Psoas muscle (tissue), 8 donors: Measurements from ENCODE around the gene OLAH. TPM values are rescaled to one million over a fixed set of nuclear protein-coding genes. Genes with fewer than 3 reads are reported as not detected.

Experiments used
- ATAC-seq, 4 donors: fragments of 200-7000 bp; cut with Tn5 transposase; one replicate each; pipeline ENCODE4 v1.9.1; 2020; ENCODE audit warnings: moderate library complexity in 3 of 4, mild to moderate bottlenecking in 2 of 4
- DNase-seq, 2 donors: peaks; one replicate each; pipeline ENCODE4 v3.0.0-alpha.2; 2020
- H3K27ac ChIP-seq: fragments of 200-600 bp; one replicate; pipeline ENCODE4 v1.8.0; 2022
- H3K27me3 ChIP-seq, 3 donors: fragments of 200-600 bp in 1 of 3; one replicate each; pipeline versions ENCODE4 v1.6.1 to v1.8.0; 2013 to 2022; ENCODE audit warnings: low read length in 2 of 3, mild to moderate bottlenecking in 2 of 3, moderate library complexity in 1 of 3; ENCODE audit not compliant: insufficient read depth in 3 of 3
- H3K36me3 ChIP-seq, 2 donors: fragments of 200-600 bp in 1 of 2; one replicate each; pipeline versions ENCODE4 v1.6.1 to v1.8.0; 2013 to 2022; ENCODE audit warnings: low read depth in 1 of 2, mild to moderate bottlenecking in 1 of 2, moderate library complexity in 1 of 2; ENCODE audit not compliant: insufficient read depth in 1 of 2
- H3K4me1 ChIP-seq: fragments of 200-600 bp; one replicate; pipeline ENCODE4 v1.8.0; 2022
- H3K4me3 ChIP-seq: fragments of 200-600 bp; one replicate; pipeline ENCODE4 v1.8.0; 2022; ENCODE audit warnings: mild to moderate bottlenecking
- H3K9me3 ChIP-seq: fragments of 200-600 bp; one replicate; pipeline ENCODE4 v1.8.0; 2022
- CTCF ChIP-seq: fragments of 200-600 bp; IDR thresholded peaks from one replicate; pipeline ENCODE4 v1.8.0; 2022; ENCODE audit warnings: antibody characterized with exemption
- WGBS, 3 donors: extraction: QIAGEN DNeasy Blood & Tissue Kit; methylation state at CpG; one replicate each; pipeline versions ENCODE4 v1.1.6 to v1.1.7; 2013; 5-methylcytosine and 5-hydroxymethylcytosine counted together
- intact Hi-C, 2 donors: fragments of 100-400 bp; cut with DNase I; formaldehyde crosslinking; loops; one replicate each; pipeline versions ENCODE4 v1.11.0 to v1.14.2; 2022
- polyA plus RNA-seq, 3 donors: library from polyadenylated mRNA; stranded (reverse); fragments of 200-250 nt; gene quantifications; one replicate each; pipeline ENCODE4 v1.2.3, GENCODE V29; 2013
- total RNA-seq, 4 donors: library from RNA; stranded (reverse); fragmentation: NEBNext Ultra II Directional in 2 of 4; extraction: Animal tissue kit (Norgen Biotek cat#: 25700) in 2 of 4; gene quantifications; one replicate each; pipeline versions ENCODE4 v1.2.1 to v1.2.4, GENCODE V29; 2021 to 2023
- donor health status: healthy with polysubstance abuse.
- donor health status: DM: no; HTN: no; CAD: no; lungs with moderate emphysema.
- donor health status: Bipolar disorder and iron deficiency.
- donor health status: healthy.
- donor health status: DM: yes; HTN: yes; CAD: no.
- donor health status: DM: no; HTN: no; CAD: no.
- donor health status: DM: no; HTN: no; CAD: no.
- donor health status: DM: yes; HTN: yes; CAD: no.

Gene OLAH
- total and polyA plus RNA-seq, 7 donors, result 0.25 to 0.99 (median 0.34) TPM; not detected in 3

- WGBS, 3 donors, result 91 to 97% (median 93%) methylated on average over 5 of the region's 5 CpGs
- Histone ChIP-seq H3K36me3 (peaks cover 8 to 62% of the 10 kb centered on the region in 2 donors), H3K4me1 (no peaks in the 10 kb centered on the region), H3K27me3 (no peaks in the 10 kb centered on the region), H3K27ac (no peak overlapping the region), H3K9me3 (no peaks in the 10 kb centered on the region), H3K4me3 (no peak overlapping the region)
- intact Hi-C loops, result no loop called here
- no peak for ATAC-seq
- no peak for TF ChIP-seq CTCF
- DNase-seq, result no peak
These were observed 76.8 kb downstream of the OLAH start for GRCh38 chr10:15120523-15120922.

GRCh38 chr10:15121707-15122106 is 78.0 kb downstream of the OLAH start:
- WGBS, 3 donors, result 97 to 100% (median 100%) methylated on average over 1 of the region's 1 CpG
- peaks cover 11 to 74% of the 10 kb centered on the region in 2 donors for H3K36me3 ChIP-seq
- DNase-seq, result no peak
- ATAC-seq, result no peak
- intact Hi-C loops, result no loop called here
- no peak overlapping the region for H3K4me3 ChIP-seq
- no peak overlapping the region for H3K27ac ChIP-seq
- H3K27me3 ChIP-seq, result no peaks in the 10 kb centered on the region
- TF ChIP-seq CTCF, result no peak
- no peaks in the 10 kb centered on the region for H3K4me1 ChIP-seq
- no peaks in the 10 kb centered on the region for H3K9me3 ChIP-seq

- WGBS, 3 donors, result 90 to 92% (median 90%) methylated on average over 9 of the region's 9 CpGs
- Histone ChIP-seq H3K4me3 (no peak overlapping the region), H3K27ac (no peak overlapping the region), H3K9me3 (no peaks in the 10 kb centered on the region), H3K27me3 (no peaks in the 10 kb centered on the region), H3K36me3 (peaks cover 11 to 76% of the 10 kb centered on the region in 2 donors), H3K4me1 (no peaks in the 10 kb centered on the region)
- intact Hi-C loops, result no loop called here
- DNase-seq (no peak), ATAC-seq (no peak)
- no peak for TF ChIP-seq CTCF
These were observed 78.8 kb downstream of the OLAH start for GRCh38 chr10:15122477-15123030.

Other genes with a start within 250 kb of the OLAH start
- gene CDNF, start 205.9 kb upstream of the OLAH start, total RNA-seq, result 10 to 100 TPM; 15.4 to 23.5 (median 18.9) TPM
- 10 to 100 TPM in 2 of 3 donors, 1 to 10 TPM in 1; 4.9 to 19.3 (median 11.7) TPM for gene CDNF, start 205.9 kb upstream of the OLAH start, polyA plus RNA-seq
- 10 to 100 TPM in 3 of 4 donors, 1 to 10 TPM in 1; 5.5 to 20.8 (median 14.0) TPM for gene HSPA14, start 205.6 kb upstream of the OLAH start, total RNA-seq
- 10 to 100 TPM; 11.9 to 29.8 (median 15.4) TPM for gene HSPA14, start 205.6 kb upstream of the OLAH start, polyA plus RNA-seq
- 1 to 10 TPM; 4.0 to 7.0 (median 5.8) TPM for gene MSANTD7, start 205.6 kb upstream of the OLAH start, total RNA-seq
- 1 to 10 TPM; 3.4 to 9.7 (median 5.8) TPM for gene MSANTD7, start 205.6 kb upstream of the OLAH start, polyA plus RNA-seq
- 1 to 10 TPM; 4.4 to 7.9 (median 6.2) TPM for gene SUV39H2, start 165.1 kb upstream of the OLAH start, total RNA-seq
- 1 to 10 TPM; 2.3 to 6.3 (median 5.8) TPM for gene SUV39H2, start 165.1 kb upstream of the OLAH start, polyA plus RNA-seq
- 1 to 10 TPM; 2.4 to 3.0 (median 2.6) TPM for gene DCLRE1C, start 89.8 kb upstream of the OLAH start, total RNA-seq
- gene DCLRE1C, start 89.8 kb upstream of the OLAH start, polyA plus RNA-seq, result 1 to 10 TPM; 2.1 to 4.6 (median 3.7) TPM
- not detected for gene MEIG1, start 84.6 kb upstream of the OLAH start, total RNA-seq
- under 1 TPM in 2 of 3 donors, not detected in 1; 0.25 to 0.40 TPM for gene MEIG1, start 84.6 kb upstream of the OLAH start, polyA plus RNA-seq
- gene ACBD7, start 44.8 kb downstream of the OLAH start, total RNA-seq, result not detected
- gene ACBD7, start 44.8 kb downstream of the OLAH start, polyA plus RNA-seq, result under 1 TPM in 1 of 3 donors, not detected in 2; 0.06 TPM
- 10 to 100 TPM in 2 of 4 donors, 1 to 10 TPM in 2; 7.3 to 17.2 (median 11.1) TPM for gene RPP38, start 53.4 kb downstream of the OLAH start, total RNA-seq
- gene RPP38, start 53.4 kb downstream of the OLAH start, polyA plus RNA-seq, result 10 to 100 TPM; 18.1 to 21.9 (median 20.2) TPM
- 10 to 100 TPM in 1 of 4 donors, 1 to 10 TPM in 3; 8.1 to 12.9 (median 8.9) TPM for gene NMT2, start 124.8 kb downstream of the OLAH start, total RNA-seq
- gene NMT2, start 124.8 kb downstream of the OLAH start, polyA plus RNA-seq, result 1 to 10 TPM; 3.9 to 8.8 (median 5.9) TPM